ENCODE data around the gene HINT3.

DNA sequence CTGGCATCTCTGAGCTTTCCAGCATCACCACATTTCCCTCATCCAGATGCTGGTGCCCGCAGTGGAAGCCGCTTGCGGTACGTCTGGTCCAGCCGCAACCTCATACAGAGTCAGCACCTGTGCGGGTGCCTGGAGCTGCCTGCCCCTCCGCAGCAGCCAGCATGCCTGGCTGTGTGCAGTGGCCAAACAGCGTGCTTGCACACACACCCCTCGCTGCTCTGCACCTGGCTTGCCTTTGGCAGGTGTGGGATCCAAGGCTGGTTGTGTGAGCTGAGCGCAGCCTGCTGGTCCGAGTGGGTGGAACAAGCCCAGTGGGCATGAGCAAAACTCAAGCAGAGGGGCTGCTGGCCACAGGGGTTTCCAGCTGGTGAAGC is 3.1 kb upstream of the HINT3 start:
- TF ChIP-seq POLR2A (IDR thresholded peaks at IDR 0.05) (no peak), EP300 (IDR thresholded peaks at IDR 0.05) (no peak)
- TF ChIP-seq, protein P1, sequence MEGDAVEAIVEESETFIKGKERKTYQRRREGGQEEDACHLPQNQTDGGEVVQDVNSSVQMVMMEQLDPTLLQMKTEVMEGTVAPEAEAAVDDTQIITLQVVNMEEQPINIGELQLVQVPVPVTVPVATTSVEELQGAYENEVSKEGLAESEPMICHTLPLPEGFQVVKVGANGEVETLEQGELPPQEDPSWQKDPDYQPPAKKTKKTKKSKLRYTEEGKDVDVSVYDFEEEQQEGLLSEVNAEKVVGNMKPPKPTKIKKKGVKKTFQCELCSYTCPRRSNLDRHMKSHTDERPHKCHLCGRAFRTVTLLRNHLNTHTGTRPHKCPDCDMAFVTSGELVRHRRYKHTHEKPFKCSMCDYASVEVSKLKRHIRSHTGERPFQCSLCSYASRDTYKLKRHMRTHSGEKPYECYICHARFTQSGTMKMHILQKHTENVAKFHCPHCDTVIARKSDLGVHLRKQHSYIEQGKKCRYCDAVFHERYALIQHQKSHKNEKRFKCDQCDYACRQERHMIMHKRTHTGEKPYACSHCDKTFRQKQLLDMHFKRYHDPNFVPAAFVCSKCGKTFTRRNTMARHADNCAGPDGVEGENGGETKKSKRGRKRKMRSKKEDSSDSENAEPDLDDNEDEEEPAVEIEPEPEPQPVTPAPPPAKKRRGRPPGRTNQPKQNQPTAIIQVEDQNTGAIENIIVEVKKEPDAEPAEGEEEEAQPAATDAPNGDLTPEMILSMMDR (IDR thresholded peaks at IDR 0.05) = no peak

Data from gastroesophageal sphincter (tissue), 3 donors.